ENCODE results near the gene PCARE. TPM values are rescaled to one million over a fixed set of nuclear protein-coding genes. Genes with fewer than 3 reads are reported as not detected.

Gene PCARE
- total and polyA plus RNA-seq, 2 of the 8 experiments (the other 6 are each of a cell fraction or from before 2014, with no cell fraction given): not detected

DNA sequence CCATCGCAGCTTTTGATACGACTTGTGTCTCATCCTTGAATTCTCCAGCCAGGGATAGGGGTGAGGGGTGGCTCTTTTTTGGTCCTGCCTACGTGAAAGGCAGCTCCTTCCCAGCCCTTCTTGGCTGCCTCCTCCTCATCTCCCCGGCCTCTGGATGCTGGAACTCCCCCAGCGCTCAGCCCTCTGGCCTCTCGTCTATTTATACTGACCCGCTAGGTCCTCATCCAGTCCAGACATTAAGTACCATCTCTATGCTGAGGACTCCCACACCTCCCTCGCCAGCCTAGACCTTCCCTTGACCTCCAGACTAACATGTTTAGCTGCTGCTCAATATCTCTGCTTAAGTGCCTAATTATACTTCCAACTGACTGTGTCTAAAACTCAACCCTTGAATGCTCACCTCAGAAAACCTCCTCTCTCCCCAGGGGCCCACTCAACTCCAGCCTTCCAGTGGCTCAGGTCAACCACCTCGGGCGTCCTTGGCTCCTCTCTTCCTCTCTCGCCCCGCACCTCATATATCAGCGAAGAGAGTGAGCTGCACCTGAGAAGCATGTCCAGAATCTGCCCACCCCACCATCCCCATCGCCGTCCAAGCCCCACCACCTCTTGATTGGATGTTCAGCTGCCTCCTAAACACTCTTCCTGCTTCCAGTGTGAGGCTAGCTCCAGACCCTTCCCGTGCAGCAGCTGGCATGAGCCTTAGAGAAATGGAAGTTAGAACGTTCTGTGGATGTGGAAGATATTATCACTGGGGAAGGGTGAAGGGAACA is 58.4 kb downstream of the PCARE start:
- Histone ChIP-seq H2BK15ac (ENCODE audit: low read length) (no peak overlapping the region), H4K91ac (replicated peaks; ENCODE audit: insufficient read length, low read length) (no peak overlapping the region), H3K4me3 (ENCODE audit: extremely low read depth in 1 of 4, insufficient read depth in 2 of 4, low read depth in 3 of 4, low read length in 4 of 4) (no peak overlapping the region), H4K5ac (ENCODE audit: insufficient read length, low read depth, low read length) (no peak overlapping the region), H3K18ac (ENCODE audit: extremely low read depth, low read length) (no peak overlapping the region), H3K56ac (replicated peaks; ENCODE audit: insufficient read length, low read depth, low read length) (no peak overlapping the region), H3K9ac (replicated peaks in 1 of 4; ENCODE audit: extremely low read depth in 1 of 4, low read depth in 3 of 4, low read length in 3 of 4) (no peak overlapping the region), H3K23me2 (ENCODE audit: low read depth, low read length) (no peaks in the 10 kb centered on the region), H3K4me1 (replicated peaks in 1 of 4; ENCODE audit: control insufficient read depth in 3 of 4, insufficient read depth in 4 of 4, low read length in 3 of 4) (peaks cover 2 to 24% (median 9%) of the 10 kb centered on the region in 4 experiments; a peak in 6 of 7 replicates), H3K4me2 (ENCODE audit: insufficient read depth in 1 of 2, low read depth in 2 of 2, low read length in 2 of 2) (no peak overlapping the region), H2BK20ac (ENCODE audit: low read length) (no peak overlapping the region), H2BK5ac (ENCODE audit: low read depth, low read length) (no peak overlapping the region), H3K27me3 (replicated peaks in 1 of 4; ENCODE audit: control insufficient read depth in 3 of 4, extremely low read depth in 1 of 4, insufficient read depth in 3 of 4, low read length in 3 of 4) (no peaks in the 10 kb centered on the region; a peak in 1 of 7 replicates), H3K79me2 (ENCODE audit: control insufficient read depth in 1 of 2, insufficient read depth in 2 of 2, low read length in 2 of 2) (no peaks in the 10 kb centered on the region), H2BK12ac (ENCODE audit: low read depth, low read length) (no peak overlapping the region), H3K36me3 (ENCODE audit: control insufficient read depth in 2 of 4, insufficient read depth in 4 of 4, low read length in 3 of 4) (no peaks in the 10 kb centered on the region), H2AK5ac (ENCODE audit: low read depth, low read length) (no peak overlapping the region), H3K4ac (replicated peaks; ENCODE audit: insufficient read length, low read depth, low read length) (no peak overlapping the region), H3K14ac (ENCODE audit: insufficient read length) (no peak overlapping the region), H4K20me1 (replicated peaks in 1 of 2; ENCODE audit: control insufficient read depth in 1 of 2, insufficient read depth in 2 of 2, low read length in 2 of 2) (no peaks in the 10 kb centered on the region), H4K8ac (ENCODE audit: extremely low read depth, insufficient read depth, low read length) (no peak overlapping the region), H3K9me3 (ENCODE audit: insufficient read depth in 2 of 2, low read depth in 1 of 2, low read length in 1 of 2) (no peaks in the 10 kb centered on the region), H2AFZ (ENCODE audit: low read length) (no peak overlapping the region), H3K27ac (ENCODE audit: low read depth, low read length) (no peak overlapping the region), H3K79me1 (ENCODE audit: low read depth, low read length) (no peaks in the 10 kb centered on the region), H2BK120ac (replicated peaks; ENCODE audit: low read depth, low read length) (no peak overlapping the region), H3K23ac (ENCODE audit: insufficient read length) (no peak overlapping the region)
- TF ChIP-seq, protein P1, sequence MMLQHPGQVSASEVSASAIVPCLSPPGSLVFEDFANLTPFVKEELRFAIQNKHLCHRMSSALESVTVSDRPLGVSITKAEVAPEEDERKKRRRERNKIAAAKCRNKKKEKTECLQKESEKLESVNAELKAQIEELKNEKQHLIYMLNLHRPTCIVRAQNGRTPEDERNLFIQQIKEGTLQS (IDR thresholded peaks at IDR 0.05; ENCODE audit: insufficient read depth, low read depth, low read length): no peak
- no peak for TF ChIP-seq TBP (IDR thresholded peaks at IDR 0.05; ENCODE audit: low read depth, low read length)
- no peak for TF ChIP-seq RBBP5 (IDR thresholded peaks at IDR 0.05; ENCODE audit: borderline replicate concordance, low read depth, low read length)
- TF ChIP-seq, protein P2, sequence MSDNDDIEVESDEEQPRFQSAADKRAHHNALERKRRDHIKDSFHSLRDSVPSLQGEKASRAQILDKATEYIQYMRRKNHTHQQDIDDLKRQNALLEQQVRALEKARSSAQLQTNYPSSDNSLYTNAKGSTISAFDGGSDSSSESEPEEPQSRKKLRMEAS (IDR thresholded peaks at IDR 0.05): no peak
- TF ChIP-seq CBX5 (IDR thresholded peaks at IDR 0.05; ENCODE audit: low read depth, low read length): no peak
- no peak for TF ChIP-seq GABPA (IDR thresholded peaks at IDR 0.05; ENCODE audit: borderline replicate concordance, insufficient read depth, low read length)
- no peak for TF ChIP-seq JUND (IDR thresholded peaks at IDR 0.05; ENCODE audit: low read length)
- CTCF ChIA-PET (ENCODE audit: partially characterized antibody): interaction anchor here (0.9 to 1.7 kb wide), 4 partner anchors 9 to 57 kb away, joined by 3 to 5 read pairs (median 4); no protein-coding TSS in a partner anchor
- FAIRE-seq: no peak
- no peak for DNase-seq (ENCODE audit: low read depth in 1 of 2, low spot score in 2 of 2)
- WGBS, 2 experiments (ENCODE audit: extremely low coverage in 1 of 2, insufficient coverage in 1 of 2, insufficient read length in 1 of 2, insufficient replicate concordance in 2 of 2, low coverage in 1 of 2, low lambda C conversion rate in 2 of 2, missing lambda C conversion rate in 1 of 2): 92% methylated on average over 17 of the region's 17 CpGs; no CpG with 5 or more reads in 1 of the 2 experiments
- POLR2A ChIA-PET (ENCODE audit: partially characterized antibody): interaction anchor here (1.2 kb wide), 1 partner anchor 36 kb away, joined by 3 read pairs; no protein-coding TSS in a partner anchor

Measured in H1 (cell line).